Posterior vena cava (tissue), 2 donors: ENCODE results near the gene FOXE1. TPM values are rescaled to one million over a fixed set of nuclear protein-coding genes. Genes with fewer than 3 reads are reported as not detected.

Source experiments
- DNase-seq: peaks from one replicate; pipeline ENCODE4 v3.0.0-alpha.2; 2020; ENCODE audit warnings: low spot score
- intact Hi-C, 2 donors: fragments of 100-400 bp; cut with DNase I; formaldehyde crosslinking; loops; one replicate each; pipeline versions ENCODE4 v1.14.1 to v1.14.2; 2022 to 2023
- long read RNA-seq, 2 donors: library from polyadenylated mRNA; unstranded; transcript quantifications; one replicate each; pipeline ENCODE4 v2.0.0, GENCODE V29; 2020 to 2021
- total RNA-seq, 2 donors: library from RNA; stranded (reverse); fragmentation: NEBNext Ultra II Directional; extraction: Animal tissue kit (Norgen Biotek cat#: 25700); gene quantifications; one replicate each; pipeline ENCODE4 v1.2.1, GENCODE V29; 2021
- donor health status: DM: yes; HTN: yes; CAD: no.
- donor health status: DM: yes; HTN: yes; CAD: no.

FOXE1 gene
- not detected for total RNA-seq
- long read RNA-seq, donor 1, partial matches to known transcripts: 0 of 1 reads
- long read RNA-seq, donor 1, other reads (novel, unspliced or antisense): 0 of 1 reads
- long read RNA-seq, donor 2: 0 reads

DNA sequence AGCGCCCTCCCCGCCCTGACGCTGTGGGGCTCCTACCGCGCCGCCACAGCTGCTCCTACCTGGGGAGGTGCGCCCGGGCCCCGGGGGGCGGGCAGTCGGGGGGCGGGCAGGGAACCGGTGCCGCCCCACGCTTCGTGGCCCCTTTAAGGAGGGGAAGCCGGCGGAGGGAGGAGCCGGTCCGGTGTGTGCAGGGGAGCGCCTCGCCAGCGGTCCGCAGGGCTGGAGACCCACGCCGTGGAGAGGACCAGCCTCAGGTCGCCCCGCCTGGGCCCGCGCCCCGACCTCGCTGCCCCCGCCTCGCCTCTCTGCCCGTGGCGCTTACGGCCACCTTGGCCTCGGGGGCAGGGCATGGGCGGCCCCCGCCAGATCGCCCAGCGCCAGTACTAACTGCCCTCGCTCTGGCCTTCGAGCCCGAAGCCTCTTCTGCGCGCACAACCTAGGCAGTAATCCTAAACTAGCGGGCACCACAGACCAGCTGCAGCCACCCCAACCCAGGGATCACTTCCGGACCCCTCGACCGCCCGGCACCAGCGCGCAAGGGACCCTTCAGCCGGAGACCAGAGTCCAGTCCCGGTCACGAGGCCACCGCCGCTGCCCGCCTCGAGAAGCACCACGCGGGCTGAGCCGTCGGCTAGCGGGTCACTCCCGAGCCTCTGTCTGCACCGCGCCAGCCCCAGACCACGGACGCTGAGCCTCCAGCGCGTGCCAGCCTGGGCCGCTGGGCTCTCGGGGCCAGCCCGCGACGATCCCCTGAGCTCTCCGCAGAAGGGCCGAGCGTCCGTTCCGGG, at the start of gene FOXE1:
Gene FOXE1 (plus strand): TSS at position 171 of the 788 bp plus-strand sequence. CDS start 689 bp downstream, outside the sequence.
- DNase-seq: no peak
- intact Hi-C loops: no loop called here

DNA sequence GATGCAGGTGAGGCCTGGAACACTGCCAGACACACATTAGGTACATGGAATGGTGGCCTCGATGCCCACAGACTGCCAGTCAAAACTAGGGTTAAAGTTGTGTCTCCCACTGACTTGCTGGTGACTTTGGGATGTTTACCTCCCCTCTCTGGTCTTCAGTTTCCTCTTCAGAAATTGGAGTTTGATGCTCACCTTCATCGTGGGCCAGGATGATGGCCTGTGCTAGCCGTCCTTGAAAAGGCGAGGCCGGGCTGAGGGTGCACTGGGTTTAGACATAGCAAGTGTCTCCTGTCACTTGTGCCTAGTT, 49.0 kb upstream of the FOXE1 start:
- DNase-seq: no peak
- intact Hi-C loops: no loop called here

DNA sequence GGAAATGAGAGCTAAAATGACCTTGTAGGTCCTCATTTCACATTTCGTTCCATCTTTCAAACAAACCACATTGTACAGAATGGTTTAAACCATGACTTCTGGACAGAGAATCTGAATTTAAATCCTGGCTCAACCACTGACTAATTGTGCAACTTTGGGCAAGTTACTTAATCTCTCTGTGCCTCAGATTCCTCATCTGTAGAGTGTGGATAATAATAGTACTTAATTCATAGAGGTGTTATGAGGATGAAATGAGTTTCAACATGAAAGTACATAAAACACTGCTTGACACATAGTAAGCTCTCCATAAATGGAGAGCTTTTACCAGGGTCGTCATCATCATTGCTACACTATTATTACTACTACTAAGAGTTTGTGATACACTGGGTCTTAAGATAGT, 46.3 kb upstream of the FOXE1 start:
- DNase-seq: no peak
- intact Hi-C loops: no loop called here

DNA sequence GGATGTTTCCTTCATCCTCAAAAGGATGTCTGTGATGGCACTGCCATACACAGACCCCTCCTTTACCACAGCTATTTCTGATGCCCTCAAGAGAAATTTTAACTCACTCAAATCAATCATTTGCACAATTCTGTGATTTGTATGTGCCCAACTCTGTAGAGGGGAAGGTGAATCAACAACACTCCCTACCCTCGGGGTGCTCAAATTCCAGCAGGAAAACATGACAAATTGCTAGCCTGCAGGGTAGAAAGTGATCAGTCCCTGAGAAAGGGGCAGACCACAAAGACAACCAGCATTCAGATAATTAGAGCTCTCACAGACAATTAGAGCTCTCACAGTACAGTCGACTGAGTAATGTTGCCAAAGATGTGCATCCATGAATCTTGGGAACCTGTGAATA, 45.3 kb upstream of the FOXE1 start:
- intact Hi-C loops: no loop called here
- no peak for DNase-seq

DNA sequence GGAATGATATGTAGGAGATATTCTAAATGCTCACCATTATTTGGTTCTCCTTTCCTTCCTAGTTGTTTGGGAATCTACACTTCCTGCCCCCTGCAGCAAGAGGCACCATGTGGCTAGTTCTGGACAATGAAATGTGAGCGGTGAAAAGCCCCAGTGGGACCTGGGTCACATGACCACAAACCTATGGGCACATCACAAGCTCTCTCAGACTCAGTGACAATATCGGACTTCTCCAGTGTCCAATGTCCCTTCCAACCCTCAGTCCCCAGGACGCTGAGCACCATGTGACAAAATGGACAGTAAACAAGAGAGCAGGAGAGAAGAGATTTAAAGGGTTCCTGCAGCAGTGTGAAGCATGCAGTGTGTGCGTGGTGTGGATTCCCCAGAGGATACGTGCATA, 44.6 kb upstream of the FOXE1 start:
- intact Hi-C loops: no loop called here

DNA sequence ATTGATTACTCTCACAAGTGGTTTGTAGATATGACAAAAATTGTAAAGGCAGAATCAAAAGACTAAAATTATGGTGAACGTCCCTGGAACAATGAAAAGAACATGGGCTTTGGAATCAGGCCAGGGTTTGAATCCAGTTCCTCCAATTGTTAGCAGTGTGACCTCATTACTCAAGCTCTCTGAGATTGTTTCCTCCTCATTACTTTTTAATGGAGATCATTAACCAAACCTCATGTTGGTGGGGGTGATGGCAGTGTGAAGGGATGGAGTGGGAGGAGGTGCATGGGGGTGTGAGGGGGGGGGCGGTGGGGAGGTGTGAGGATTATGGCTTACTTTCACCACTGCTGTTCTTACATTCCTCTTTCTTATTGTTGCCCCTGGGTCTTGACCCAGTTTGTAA, 44.1 kb upstream of the FOXE1 start:
- DNase-seq: no peak
- intact Hi-C loops: no loop called here

More for the DNA sequence above, 44.6 kb upstream of the FOXE1 start:
- DNase-seq: no peak

DNA sequence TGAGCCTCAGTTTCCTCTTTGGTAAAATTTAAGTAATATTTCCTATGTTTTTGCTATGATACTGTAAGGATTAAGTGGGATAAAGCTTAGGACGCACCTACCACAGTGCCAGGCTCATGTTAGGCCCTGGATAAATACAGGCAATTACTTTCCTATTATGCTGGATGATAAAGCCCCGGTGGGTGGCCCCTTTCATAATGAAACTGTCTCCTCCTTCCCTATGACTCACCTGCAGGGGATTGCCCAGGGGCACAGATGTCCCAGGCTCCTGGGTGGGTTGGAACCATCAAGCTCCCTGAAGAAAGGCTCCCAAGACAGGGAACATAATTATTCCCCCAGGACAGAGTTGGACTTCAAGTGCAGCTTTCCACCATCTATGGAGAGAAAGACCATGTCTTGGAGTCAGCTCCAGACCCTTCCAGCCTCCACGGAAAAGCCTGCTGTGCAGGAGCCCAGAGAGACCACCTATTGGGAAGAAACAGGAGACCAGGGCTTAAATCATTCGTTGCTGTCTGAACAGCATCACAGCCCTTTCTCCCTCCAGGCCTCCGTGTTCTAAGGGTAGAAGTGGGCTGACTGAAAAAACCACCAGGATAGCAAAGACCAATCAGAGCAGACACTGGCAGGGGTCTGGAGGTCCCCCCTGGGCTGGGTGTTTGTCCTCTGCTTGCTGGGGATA, 43.2 kb upstream of the FOXE1 start:
- intact Hi-C loops: no loop called here
- DNase-seq: no peak

DNA sequence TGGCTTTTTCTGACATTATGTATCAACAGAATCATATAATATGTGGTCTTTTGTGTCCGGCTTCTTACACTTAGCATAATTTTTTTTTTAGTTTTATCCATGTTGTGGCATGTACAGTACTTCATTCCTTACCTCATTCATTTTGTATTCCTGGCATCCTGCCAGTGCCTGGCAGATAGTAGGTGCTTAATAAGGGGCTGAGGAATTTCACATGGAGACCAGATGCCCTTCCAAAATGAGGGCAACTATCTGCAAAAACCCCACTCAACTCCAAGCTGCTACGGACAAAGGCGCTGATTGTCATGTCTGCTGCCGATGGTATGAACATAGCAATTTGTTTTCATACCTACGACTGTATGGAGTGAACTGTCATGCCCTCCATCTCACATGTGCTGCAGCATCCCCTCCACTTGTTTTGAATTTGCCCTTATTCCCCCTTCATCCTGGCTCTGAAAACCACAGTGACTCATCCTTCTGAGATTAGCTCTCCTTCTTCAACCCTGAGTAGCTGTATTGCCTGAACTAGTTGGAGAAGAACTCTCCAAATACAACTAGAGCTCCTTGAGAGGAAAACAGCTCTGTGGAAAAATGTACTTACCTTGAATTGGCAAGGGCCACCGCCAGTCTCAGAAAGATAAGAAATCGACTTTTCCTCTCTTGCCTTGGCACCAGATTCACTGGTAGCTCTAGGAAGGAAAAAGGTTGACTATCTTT, 41.3 kb upstream of the FOXE1 start:
- DNase-seq: no peak
- intact Hi-C loops: no loop called here

DNA sequence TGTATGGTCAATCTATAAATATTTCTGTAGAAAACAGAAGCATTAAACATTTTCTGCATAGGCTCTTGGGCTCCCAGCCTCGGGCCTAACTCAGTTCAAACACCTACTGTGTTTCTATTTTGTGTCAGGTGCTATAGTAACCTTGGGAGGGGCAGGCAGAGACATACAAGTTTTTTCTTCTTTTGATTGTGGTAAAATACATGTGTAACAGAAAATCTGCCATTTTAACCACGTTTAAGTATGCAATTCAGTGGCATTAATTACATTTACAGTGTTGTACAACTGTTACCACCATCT, 40.8 kb upstream of the FOXE1 start:
- intact Hi-C loops: no loop called here
- no peak for DNase-seq

DNA sequence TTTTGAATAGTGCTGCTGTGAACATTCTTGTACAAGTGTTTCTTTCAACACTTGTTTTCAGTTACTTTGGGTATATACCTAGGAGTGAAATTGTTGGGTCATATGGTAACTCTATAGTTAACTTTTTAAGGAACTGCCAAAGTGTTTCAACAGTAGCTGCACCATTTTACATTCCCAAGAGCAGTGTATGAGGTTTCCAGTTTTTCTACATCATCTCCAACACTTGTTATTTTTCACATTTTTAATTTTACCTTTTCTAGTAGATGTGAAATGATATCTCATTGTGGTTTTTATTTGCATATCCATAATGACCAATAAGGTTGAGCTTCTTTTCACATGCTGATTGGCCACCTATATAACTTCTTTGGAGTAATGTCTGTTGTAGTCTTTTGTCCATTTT, 40.0 kb upstream of the FOXE1 start:
- intact Hi-C loops: no loop called here
- DNase-seq: no peak

DNA sequence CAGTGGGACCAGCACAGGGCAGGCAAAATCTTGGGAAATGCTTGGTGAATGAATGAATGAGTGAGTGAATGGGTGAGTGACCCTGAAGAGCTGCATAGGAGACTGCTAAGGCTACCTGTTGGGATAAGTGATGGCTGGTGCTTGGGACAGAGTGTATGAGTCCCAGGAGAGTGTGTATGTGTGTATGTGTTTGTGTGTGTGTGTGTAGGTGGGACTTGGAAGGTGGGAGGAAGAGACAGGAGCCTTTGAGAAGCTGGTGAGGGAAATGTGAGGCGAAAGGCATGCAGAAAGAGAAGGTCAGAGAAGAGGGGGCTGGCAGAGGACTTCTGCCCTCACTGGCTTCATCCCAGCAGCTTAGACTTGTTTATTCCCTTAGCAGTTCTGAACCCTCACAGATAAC, 33.3 kb upstream of the FOXE1 start:
- intact Hi-C loops: no loop called here
- no peak for DNase-seq

DNA sequence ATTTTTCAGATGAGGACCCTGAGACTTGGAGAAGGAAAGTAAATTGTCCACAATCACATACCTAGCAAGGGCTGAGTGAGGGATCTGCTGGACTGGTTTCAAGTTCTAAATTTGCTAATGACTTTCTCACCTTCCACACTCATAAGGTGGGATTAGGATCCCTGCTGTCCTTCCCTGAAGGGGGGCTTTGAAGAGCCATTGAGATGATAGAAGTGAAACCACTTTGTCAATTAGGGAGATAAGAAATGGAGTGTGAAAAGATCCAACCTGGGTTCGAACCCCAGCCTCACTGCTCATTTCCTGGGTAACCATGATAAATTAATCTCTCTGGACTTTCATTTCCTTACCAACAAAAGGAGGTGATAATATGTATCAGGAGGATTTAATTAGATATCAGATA, 32.7 kb upstream of the FOXE1 start:
- intact Hi-C loops: no loop called here

DNA sequence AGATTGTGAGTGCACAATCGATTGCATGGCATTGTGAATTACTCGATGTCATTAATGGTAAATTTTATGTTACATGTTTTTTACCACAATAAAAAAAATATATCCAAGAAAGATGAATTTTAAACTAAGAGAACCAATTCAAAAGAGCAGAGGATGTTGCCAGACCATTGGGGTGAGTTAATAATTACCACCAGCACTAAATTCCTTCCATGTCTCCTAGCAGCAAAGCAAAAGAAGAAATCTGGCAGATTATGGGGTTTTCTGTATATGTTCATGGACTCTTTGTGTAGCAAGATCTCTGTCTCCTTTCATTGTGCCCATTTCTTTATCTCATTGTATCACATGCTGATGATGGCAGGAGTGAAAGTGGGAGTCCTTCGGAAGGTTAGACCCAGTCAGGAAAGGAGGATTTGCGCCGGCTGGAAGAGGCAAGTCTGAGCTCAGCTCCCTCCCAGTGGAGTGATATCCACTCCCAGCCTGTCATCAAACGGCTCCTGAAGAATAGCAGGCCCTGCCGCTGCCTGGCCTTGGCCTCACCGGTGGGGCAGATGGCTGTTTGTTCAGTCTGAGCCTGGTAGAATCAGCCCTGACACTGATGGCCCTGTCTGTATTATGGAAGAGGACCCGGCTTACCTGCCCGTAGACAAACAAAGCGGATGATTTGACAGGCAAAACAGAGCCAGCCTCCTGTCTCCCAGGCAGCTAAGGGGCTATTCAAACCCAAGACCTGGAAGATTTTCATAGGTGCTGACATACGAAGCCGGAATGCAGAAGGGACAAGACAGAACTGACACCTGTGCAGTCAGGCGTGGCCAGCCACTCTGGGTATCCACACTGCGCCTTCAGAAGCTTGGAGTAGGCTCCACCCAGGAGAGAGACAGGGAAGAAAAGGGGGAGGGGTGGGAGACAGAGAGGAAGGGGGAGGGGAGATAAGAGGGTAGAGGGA, 21.9 kb upstream of the FOXE1 start:
- intact Hi-C loops: no loop called here
- no peak for DNase-seq

More for the DNA sequence above, 32.7 kb upstream of the FOXE1 start:
- no peak for DNase-seq

DNA sequence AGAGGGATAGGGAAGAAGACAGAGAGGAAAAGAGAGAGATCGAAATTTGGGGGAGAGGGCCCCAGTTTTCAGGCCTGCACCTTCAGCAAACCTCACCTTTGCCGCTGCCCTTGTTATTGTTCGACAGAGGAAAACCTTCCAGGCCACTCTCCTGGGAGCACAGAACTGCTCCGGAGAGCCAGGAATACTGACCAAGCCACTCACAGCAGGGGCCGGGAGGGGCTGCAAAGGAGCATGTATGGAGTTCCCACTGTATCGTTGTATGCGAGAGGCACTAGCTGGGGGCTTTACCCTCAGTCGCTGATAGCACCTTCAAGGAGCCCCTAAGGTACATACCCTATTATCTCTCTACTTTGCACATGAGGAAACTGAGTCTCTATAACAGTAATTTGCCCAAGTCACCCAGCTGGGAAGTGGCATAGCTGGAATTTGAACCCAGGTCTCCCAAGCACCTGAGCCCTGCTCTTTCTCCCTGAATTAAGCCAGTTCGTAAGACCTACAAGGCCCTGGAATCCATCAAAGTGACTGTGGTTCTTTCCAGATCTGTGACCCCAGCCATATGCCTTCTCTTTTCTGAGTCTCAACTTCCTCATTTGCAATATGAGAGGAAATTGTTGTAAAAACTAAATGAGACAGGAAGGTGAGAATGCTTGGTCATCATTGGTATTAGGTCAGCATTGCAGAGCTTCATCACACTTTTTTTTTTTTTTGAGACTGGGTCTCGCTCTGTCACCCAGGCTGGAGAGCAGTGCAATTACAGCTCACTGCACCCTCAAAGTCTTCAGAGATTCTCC, 21.0 kb upstream of the FOXE1 start:
- no peak for DNase-seq
- intact Hi-C loops: no loop called here

DNA sequence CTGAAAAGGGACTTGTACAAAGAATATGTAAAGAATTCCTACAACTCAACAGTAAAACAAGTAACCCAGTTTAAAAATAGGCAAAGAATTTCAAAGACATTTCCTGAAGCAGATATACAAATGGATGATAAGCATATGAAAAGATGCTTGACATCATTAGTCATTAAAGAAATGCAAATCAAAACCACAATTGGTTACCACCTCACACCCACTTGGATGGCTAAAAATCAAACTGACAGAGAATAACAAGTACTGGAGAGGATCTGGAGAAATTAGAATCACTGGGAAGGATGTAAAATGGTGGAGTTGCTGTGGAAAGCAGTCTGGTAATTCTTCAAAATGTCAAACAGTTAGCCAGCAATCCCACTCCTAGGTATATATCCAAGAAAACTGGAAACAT, 12.5 kb upstream of the FOXE1 start:
- intact Hi-C loops: no loop called here
- DNase-seq: no peak

DNA sequence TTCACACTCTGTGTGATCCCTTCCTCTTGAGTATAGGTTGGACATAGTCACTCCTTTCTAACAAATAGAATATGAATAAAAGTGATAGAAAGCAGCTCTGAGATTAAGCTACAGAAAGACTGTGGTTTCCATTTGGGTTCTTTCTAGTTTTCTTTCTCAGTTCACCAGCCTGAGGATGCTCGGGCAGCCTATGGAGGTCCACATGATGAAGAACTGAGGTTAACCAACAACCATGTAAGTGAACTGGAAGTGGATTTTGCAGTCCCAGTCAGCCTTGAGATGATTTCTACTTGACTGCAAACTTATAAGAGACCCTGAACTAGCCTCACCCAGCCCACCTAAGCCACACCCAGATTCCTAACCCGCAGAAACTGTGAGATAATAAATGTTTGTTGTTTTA, 10.1 kb upstream of the FOXE1 start:
- DNase-seq: no peak
- intact Hi-C loops: no loop called here

DNA sequence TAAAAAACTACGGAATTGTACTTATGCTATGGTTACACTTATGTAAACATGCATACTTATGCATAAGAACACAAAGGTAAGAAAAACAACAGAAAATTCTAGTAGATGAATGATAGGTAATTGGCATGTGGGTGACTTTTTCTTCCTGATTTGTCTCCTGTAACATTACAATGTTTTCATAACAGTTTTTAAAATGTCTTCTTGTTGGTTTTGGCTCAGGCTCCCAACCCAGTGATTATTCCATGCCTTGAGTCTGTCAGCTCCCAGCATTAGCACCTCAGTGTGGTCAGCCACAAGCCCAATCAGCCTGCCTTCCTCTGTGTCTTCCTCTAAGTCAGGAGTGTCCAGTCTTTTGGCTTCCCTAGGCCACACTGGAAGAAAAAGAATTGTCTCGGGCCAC, 7.9 kb upstream of the FOXE1 start:
- DNase-seq: no peak
- intact Hi-C loops: no loop called here

DNA sequence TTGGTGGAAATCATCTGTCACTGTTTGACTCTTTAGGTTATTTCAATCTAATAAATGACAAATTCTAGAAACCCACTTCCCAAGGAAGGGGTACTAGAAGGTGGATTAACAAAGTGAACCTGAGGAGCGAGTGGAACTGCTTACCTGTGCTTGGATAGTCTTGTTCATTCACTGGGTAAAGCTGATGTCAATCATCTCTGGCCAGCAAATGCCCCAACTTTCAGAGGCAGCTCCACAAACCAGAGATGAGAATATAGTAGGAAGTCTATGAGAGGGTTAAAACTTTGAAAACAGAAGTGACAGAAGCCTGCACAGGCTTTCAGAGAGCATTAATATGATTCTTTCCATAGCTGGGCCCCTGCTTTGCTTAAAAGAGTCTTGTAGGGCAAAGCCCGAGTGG, 7.3 kb upstream of the FOXE1 start:
- no peak for DNase-seq
- intact Hi-C loops: no loop called here

DNA sequence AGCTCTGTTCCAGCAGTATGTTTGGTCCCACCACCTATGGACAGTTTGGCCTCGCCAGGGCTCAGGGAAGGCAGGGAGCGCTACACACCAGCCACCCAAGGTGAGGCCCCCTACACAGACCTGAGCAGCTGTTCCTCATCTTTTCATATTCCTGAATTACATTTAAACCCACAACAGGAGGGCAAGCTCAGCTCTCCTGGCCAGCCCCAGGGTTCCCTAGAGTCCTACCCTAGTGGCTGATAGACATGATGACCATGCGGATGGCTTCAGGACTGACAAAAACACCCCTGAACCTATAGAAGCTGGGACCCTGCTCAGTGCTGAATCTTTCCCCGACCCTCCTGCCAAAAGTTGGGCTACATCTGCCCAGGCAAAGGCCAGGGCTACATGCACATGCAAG, 6.7 kb upstream of the FOXE1 start:
- DNase-seq: no peak

More for the DNA sequence above, 6.7 kb upstream of the FOXE1 start:
- intact Hi-C loops: no loop called here
